DND-41 (cell line): ENCODE results near the gene KIF25.

Experiments used
- ATAC-seq: fragments of 200-7000 bp; cut with Tn5 transposase; 3 replicates; pipeline ENCODE4 v1.9.1; 2021; ENCODE audit warnings: low read depth; ENCODE audit not compliant: insufficient read depth
- DNase-seq: peaks from one replicate; pipeline ENCODE4 v3.0.0-alpha.2; 2020
- H2AFZ ChIP-seq: 2 replicates; pipeline ENCODE4 v1.6.0; 2012; ENCODE audit warnings: low read depth, low read length
- H3K27ac ChIP-seq: 2 replicates; pipeline ENCODE4 v1.5.1; 2012; ENCODE audit warnings: low read length, inconsistent platforms
- H3K27me3 ChIP-seq: fragments of 200-600 bp; sonication (generic); 2 replicates; pipeline ENCODE4 v1.6.0; 2012; ENCODE audit warnings: low read length, mild to moderate bottlenecking, inconsistent platforms; ENCODE audit not compliant: insufficient read depth, poor library complexity
- H3K36me3 ChIP-seq: 2 replicates; pipeline ENCODE4 v1.5.1; 2012; ENCODE audit warnings: low read length, inconsistent platforms; ENCODE audit not compliant: insufficient read depth
- H3K4me1 ChIP-seq: 2 replicates; pipeline ENCODE4 v1.5.1; 2012; ENCODE audit warnings: mild to moderate bottlenecking, low read length; ENCODE audit not compliant: insufficient read depth
- H3K4me2 ChIP-seq: 2 replicates; pipeline ENCODE4 v1.6.0; 2012; ENCODE audit warnings: mild to moderate bottlenecking, moderate library complexity, low read length, inconsistent platforms; ENCODE audit not compliant: insufficient read depth
- H3K4me3 ChIP-seq, 2 experiments: fragments of 200-600 bp in 1 of 2; shearing (Covaris generic) in 1 of 2; 2 replicates each; pipeline ENCODE4 v1.5.1; 2012 to 2016; ENCODE audit warnings: inconsistent platforms in 2 of 2, low read length in 2 of 2, mild to moderate bottlenecking in 2 of 2, low read depth in 1 of 2, moderate library complexity in 1 of 2
- H3K79me2 ChIP-seq: 2 replicates; pipeline ENCODE4 v1.6.0; 2012; ENCODE audit warnings: low read length, inconsistent platforms; ENCODE audit not compliant: insufficient read depth
- H3K9ac ChIP-seq: 2 replicates; pipeline ENCODE4 v1.6.0; 2012; ENCODE audit warnings: low read depth, mild to moderate bottlenecking, inconsistent platforms, low read length, moderate library complexity
- H3K9me3 ChIP-seq: 2 replicates; pipeline ENCODE4 v1.5.1; 2012; ENCODE audit warnings: low read length, moderate library complexity, mild to moderate bottlenecking, inconsistent platforms; ENCODE audit not compliant: insufficient read depth, severe bottlenecking
- H4K20me1 ChIP-seq: 2 replicates; pipeline ENCODE4 v1.6.0; 2012; ENCODE audit warnings: low read length; ENCODE audit not compliant: insufficient read depth
- EZH2 ChIP-seq: IDR thresholded peaks from 3 replicates; pipeline ENCODE4 v1.6.1; 2012; ENCODE audit warnings: borderline replicate concordance, low read depth, mild to moderate bottlenecking, moderate library complexity, low read length, inconsistent platforms; ENCODE audit not compliant: severe bottlenecking
- TF ChIP-seq, protein P1 (sequence below): IDR thresholded peaks from 2 replicates; pipeline ENCODE4 v1.5.1; 2012; ENCODE audit warnings: borderline replicate concordance, low read length, moderate library complexity, mild to moderate bottlenecking; ENCODE audit not compliant: poor library complexity, severe bottlenecking; ENCODE audit errors: extremely low read depth

Gene KIF25

DNA sequence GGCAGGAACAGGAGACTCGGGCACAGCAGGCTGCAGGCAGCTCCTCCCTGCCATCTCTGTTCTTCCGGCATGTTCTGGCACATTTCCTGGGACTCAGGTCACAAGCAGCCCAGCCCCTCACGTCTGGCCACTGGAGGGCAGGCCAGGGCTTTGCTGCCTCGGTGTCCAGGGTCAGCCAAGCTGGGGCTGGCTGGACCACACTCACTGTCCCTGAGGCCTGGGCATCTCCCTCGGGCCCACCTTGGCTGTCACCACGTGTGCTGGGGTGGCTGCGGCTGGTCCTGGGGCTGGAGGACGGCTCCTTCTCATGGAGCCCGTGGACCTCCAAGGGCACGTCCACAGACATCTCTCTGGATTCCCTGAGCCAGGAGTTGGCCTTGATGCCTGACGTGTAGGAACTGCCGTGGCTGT lies 63.1 kb downstream of the KIF25 start:
- no peak for DNase-seq
- no peaks in the 10 kb centered on the region for H3K36me3 ChIP-seq
- peaks cover 27% of the 10 kb centered on the region for H3K9me3 ChIP-seq
- H3K4me3 ChIP-seq: no peak overlapping the region
- no peak overlapping the region for H3K9ac ChIP-seq
- no peak overlapping the region for H3K27ac ChIP-seq
- no peak for ATAC-seq
- no peaks in the 10 kb centered on the region for H3K4me1 ChIP-seq
- no peaks in the 10 kb centered on the region for H4K20me1 ChIP-seq
- H3K79me2 ChIP-seq: no peaks in the 10 kb centered on the region
- no peak overlapping the region for H2AFZ ChIP-seq
- no peak overlapping the region for H3K4me2 ChIP-seq
- TF ChIP-seq, protein P1, sequence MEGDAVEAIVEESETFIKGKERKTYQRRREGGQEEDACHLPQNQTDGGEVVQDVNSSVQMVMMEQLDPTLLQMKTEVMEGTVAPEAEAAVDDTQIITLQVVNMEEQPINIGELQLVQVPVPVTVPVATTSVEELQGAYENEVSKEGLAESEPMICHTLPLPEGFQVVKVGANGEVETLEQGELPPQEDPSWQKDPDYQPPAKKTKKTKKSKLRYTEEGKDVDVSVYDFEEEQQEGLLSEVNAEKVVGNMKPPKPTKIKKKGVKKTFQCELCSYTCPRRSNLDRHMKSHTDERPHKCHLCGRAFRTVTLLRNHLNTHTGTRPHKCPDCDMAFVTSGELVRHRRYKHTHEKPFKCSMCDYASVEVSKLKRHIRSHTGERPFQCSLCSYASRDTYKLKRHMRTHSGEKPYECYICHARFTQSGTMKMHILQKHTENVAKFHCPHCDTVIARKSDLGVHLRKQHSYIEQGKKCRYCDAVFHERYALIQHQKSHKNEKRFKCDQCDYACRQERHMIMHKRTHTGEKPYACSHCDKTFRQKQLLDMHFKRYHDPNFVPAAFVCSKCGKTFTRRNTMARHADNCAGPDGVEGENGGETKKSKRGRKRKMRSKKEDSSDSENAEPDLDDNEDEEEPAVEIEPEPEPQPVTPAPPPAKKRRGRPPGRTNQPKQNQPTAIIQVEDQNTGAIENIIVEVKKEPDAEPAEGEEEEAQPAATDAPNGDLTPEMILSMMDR: no peak
- TF ChIP-seq EZH2: no peak
- H3K27me3 ChIP-seq: no peaks in the 10 kb centered on the region

DNA sequence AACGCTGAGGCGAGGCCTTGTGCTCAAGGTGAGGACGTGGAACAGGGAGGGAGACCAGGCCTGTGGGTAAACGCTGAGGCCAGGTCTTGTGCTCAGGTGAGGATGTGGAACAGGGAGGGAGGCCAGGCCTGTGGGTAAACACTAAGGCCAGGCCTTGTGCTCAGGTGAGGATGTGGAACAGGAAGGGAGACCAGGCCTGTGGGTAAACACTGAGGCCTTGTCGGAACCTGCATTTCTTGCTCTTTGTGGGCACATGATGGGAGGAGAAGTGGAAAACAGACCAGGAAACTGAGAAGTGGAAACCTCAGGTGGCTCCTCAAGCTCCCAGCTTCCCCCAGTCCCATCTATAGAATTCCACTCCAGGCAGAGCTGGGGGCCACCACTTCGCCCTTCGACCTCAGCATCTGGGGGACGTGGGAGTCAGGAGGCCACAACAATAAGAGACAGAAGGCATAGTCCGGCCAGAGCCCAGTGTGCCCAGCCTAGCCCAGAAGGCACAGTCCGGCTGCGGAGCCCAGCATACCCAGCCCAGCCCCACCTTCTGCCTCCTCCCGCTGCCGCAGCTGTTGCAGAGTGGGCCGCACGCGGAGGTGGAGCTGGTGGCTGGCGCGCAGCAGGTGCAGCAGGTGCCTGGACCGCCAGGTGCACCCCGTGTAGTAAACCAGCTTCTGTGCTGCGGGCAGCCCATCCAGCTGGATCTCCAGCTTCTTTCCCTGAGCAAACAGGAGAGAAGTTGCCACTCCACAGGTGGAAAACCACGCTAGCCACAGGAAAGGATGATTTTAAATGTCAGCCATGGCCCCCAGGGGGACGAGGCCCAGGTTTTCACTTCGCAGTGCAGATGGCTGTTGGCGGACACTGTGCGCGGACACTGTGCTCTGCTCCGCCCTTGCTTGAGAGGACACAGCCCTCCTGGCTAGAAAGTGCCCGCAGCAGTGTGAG lies 64.1 kb downstream of the KIF25 start:
- no peak overlapping the region for H3K9ac ChIP-seq
- H3K36me3 ChIP-seq: no peaks in the 10 kb centered on the region
- H3K4me2 ChIP-seq: no peak overlapping the region
- ATAC-seq (no peak), DNase-seq (no peak)
- no peak overlapping the region for H3K4me3 ChIP-seq
- TF ChIP-seq, protein P1: no peak
- no peak for TF ChIP-seq EZH2
- H4K20me1 ChIP-seq: no peaks in the 10 kb centered on the region
- H3K4me1 ChIP-seq: no peaks in the 10 kb centered on the region
- peaks cover 27% of the 10 kb centered on the region for H3K9me3 ChIP-seq
- H3K27ac ChIP-seq: no peak overlapping the region
- H2AFZ ChIP-seq: no peak overlapping the region
- H3K27me3 ChIP-seq: no peaks in the 10 kb centered on the region
- no peaks in the 10 kb centered on the region for H3K79me2 ChIP-seq

DNA sequence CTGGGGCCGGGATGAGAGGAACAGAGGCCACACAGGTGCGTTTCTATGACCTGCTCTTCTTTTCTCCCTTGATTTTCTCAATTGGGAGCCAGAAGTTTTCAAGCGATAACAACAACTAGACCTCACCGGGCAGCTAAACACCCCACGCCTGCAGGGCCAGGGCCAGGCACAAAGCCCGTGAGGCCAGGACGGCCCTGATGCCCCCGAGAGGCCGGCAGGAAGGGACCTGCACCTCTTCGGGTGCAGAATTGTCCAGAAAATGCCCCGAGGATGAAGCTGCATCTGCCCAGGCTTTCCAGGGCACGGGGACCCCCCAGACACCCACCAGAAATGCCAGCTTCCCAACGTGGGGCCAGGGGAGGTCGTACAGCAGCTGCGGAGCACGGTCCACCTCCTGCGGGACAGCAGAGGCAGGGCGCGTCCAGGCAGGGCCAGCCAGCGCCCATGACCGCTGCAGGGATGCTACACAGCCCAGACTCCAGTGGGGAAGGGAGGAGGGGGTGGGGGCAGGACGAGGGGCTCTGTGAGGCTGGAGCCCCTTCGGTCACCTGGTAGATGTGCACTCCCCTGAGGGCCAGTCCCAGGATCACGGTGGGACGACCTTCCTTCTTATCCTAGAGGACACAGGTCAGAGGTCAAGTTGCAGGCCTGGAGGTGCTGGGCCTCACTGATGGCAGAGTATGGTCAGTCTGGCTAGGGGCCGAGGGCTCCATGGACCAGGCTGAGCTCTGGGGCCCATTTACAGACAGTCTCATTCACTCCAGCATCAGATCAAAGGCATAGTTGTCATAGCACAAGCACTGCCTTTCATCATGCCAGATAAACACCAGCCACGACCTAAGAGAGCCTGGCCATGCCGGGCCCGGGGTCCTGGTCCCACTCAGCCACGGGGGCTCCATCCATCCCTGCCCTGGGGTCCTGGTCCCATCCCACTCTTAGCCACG lies 65.1 kb downstream of the KIF25 start:
- H3K4me2 ChIP-seq: no peak overlapping the region
- H3K36me3 ChIP-seq: no peaks in the 10 kb centered on the region
- no peak for ATAC-seq
- no peak overlapping the region for H3K4me3 ChIP-seq
- H3K9ac ChIP-seq: no peak overlapping the region
- no peaks in the 10 kb centered on the region for H4K20me1 ChIP-seq
- H3K27me3 ChIP-seq: no peaks in the 10 kb centered on the region
- H3K4me1 ChIP-seq: no peaks in the 10 kb centered on the region
- H3K27ac ChIP-seq: no peak overlapping the region
- no peak overlapping the region for H2AFZ ChIP-seq
- no peak for DNase-seq
- TF ChIP-seq, protein P1: no peak
- TF ChIP-seq EZH2: no peak
- peaks cover 27% of the 10 kb centered on the region for H3K9me3 ChIP-seq
- H3K79me2 ChIP-seq: no peaks in the 10 kb centered on the region
